DMS114 treated with DMSO at 0.1 percent for 48 hours (cell line): ENCODE measurements around the gene BRPF1.

Experiments used
- DNase-seq: peaks from one replicate; lab custom pipeline; 2025; ENCODE audit not compliant: unreplicated experiment; lab: John Stamatoyannopoulos, UW

The BRPF1 gene

GRCh38 chr3:9701006-9701405, 30.5 kb upstream of the BRPF1 start:
- no peak for DNase-seq

- no peak for DNase-seq
Observed at GRCh38 chr3:9701711-9702110, 29.8 kb upstream of the BRPF1 start.

GRCh38 chr3:9703240-9703639, 28.3 kb upstream of the BRPF1 start:
- no peak for DNase-seq

GRCh38 chr3:9703736-9704346, 27.7 kb upstream of the BRPF1 start, which contains the start of gene CPNE9:
Gene CPNE9 (plus strand): TSS chr3:9703833. CDS start chr3:9703997, 164 bp downstream.
- DNase-seq = no peak

- DNase-seq = no peak
Observed at GRCh38 chr3:9704347-9705322, 26.9 kb upstream of the BRPF1 start.

GRCh38 chr3:9710174-9710739, 21.3 kb upstream of the BRPF1 start:
- DNase-seq = no peak

- no peak for DNase-seq
Observed at GRCh38 chr3:9712415-9712814, 19.1 kb upstream of the BRPF1 start.

GRCh38 chr3:9713142-9713541, 18.4 kb upstream of the BRPF1 start:
- no peak for DNase-seq

GRCh38 chr3:9715136-9715535, 16.4 kb upstream of the BRPF1 start:
- no peak for DNase-seq

GRCh38 chr3:9715764-9716437, 15.6 kb upstream of the BRPF1 start:
- no peak for DNase-seq

GRCh38 chr3:9716801-9717555, 14.6 kb upstream of the BRPF1 start:
- no peak for DNase-seq

- no peak for DNase-seq
Observed at GRCh38 chr3:9717563-9717962, 14.0 kb upstream of the BRPF1 start.

GRCh38 chr3:9718118-9718517, 13.4 kb upstream of the BRPF1 start:
- DNase-seq = no peak

- no peak for DNase-seq
Observed at GRCh38 chr3:9721015-9721699, 10.4 kb upstream of the BRPF1 start.

- DNase-seq = no peak
Observed at GRCh38 chr3:9721700-9722060, 9.9 kb upstream of the BRPF1 start.

- DNase-seq = no peak
Observed at GRCh38 chr3:9725775-9726515, 5.6 kb upstream of the BRPF1 start.

- DNase-seq = no peak
Observed at GRCh38 chr3:9727041-9727595, 4.4 kb upstream of the BRPF1 start.

- no peak for DNase-seq
Observed at GRCh38 chr3:9727743-9728142, 3.8 kb upstream of the BRPF1 start.

GRCh38 chr3:9729419-9729818, 2.1 kb upstream of the BRPF1 start:
- no peak for DNase-seq
